ENCODE measurements around the gene ABCA4.
A peak's percentile ranks its signal among the peaks of the same experiment; 100 is the strongest.

The ABCA4 gene

GRCh38 chr1:94050675-94051074, 70.3 kb downstream of the ABCA4 start:
- no peak for DNase-seq (ENCODE audit: low read depth)

GRCh38 chr1:94050254-94050653, 70.7 kb downstream of the ABCA4 start:
- DNase-seq (ENCODE audit: low read depth), result no peak

GRCh38 chr1:94049791-94050190, 71.2 kb downstream of the ABCA4 start:
- DNase-seq (ENCODE audit: low read depth), result no peak

- no peak for DNase-seq (ENCODE audit: low read depth)
These were observed 72.4 kb downstream of the ABCA4 start for GRCh38 chr1:94048413-94049164.

- no peak for DNase-seq (ENCODE audit: low read depth)
These were observed 73.0 kb downstream of the ABCA4 start for GRCh38 chr1:94047949-94048348.

GRCh38 chr1:94045465-94046056, 75.4 kb downstream of the ABCA4 start:
- DNase-seq (ENCODE audit: low read depth), result no peak

GRCh38 chr1:94044891-94045290, 76.1 kb downstream of the ABCA4 start:
- no peak for DNase-seq (ENCODE audit: low read depth)

GRCh38 chr1:94044290-94044790, 76.6 kb downstream of the ABCA4 start:
- no peak for DNase-seq (ENCODE audit: low read depth)

GRCh38 chr1:94043738-94044289, 77.1 kb downstream of the ABCA4 start:
- no peak for DNase-seq (ENCODE audit: low read depth)

GRCh38 chr1:94042388-94042787, 78.6 kb downstream of the ABCA4 start:
- no peak for DNase-seq (ENCODE audit: low read depth)

- DNase-seq (ENCODE audit: low read depth), result no peak
These were observed 80.9 kb downstream of the ABCA4 start for GRCh38 chr1:94039871-94040569.

- peak; percentile 47 for DNase-seq (ENCODE audit: low read depth)
These were observed 81.5 kb downstream of the ABCA4 start for GRCh38 chr1:94039514-94039870.

- DNase-seq (ENCODE audit: low read depth), result no peak
These were observed 82.4 kb downstream of the ABCA4 start for GRCh38 chr1:94038511-94038910.

- DNase-seq (ENCODE audit: low read depth), result no peak
These were observed 83.3 kb downstream of the ABCA4 start for GRCh38 chr1:94037392-94038229.

- DNase-seq (ENCODE audit: low read depth), result no peak
These were observed 84.2 kb downstream of the ABCA4 start for GRCh38 chr1:94036730-94037129.

GRCh38 chr1:94033849-94034248, 87.1 kb downstream of the ABCA4 start:
- DNase-seq (ENCODE audit: low read depth), result no peak

- DNase-seq (ENCODE audit: low read depth), result no peak
These were observed 88.3 kb downstream of the ABCA4 start for GRCh38 chr1:94032637-94033036.

- DNase-seq (ENCODE audit: low read depth), result no peak
These were observed 89.4 kb downstream of the ABCA4 start for GRCh38 chr1:94031591-94031990.

GRCh38 chr1:94031154-94031553, 89.8 kb downstream of the ABCA4 start:
- DNase-seq (ENCODE audit: low read depth), result no peak

GRCh38 chr1:94029130-94029993, 91.6 kb downstream of the ABCA4 start:
- DNase-seq (ENCODE audit: low read depth), result no peak
